Ishikawa (cell line): Measurements from ENCODE around the gene LRGUK.

Experiments
- TCF12 ChIP-seq: IDR thresholded peaks from 2 replicates; pipeline ENCODE4 v1.6.1; 2012; ENCODE audit warnings: low read depth
- YY1 ChIP-seq: IDR thresholded peaks from 2 replicates; pipeline ENCODE4 v1.6.1; 2012; ENCODE audit warnings: low read depth
- TF ChIP-seq, protein P1 (sequence below): IDR thresholded peaks from 2 replicates; pipeline ENCODE4 v1.6.1; 2012

DNA sequence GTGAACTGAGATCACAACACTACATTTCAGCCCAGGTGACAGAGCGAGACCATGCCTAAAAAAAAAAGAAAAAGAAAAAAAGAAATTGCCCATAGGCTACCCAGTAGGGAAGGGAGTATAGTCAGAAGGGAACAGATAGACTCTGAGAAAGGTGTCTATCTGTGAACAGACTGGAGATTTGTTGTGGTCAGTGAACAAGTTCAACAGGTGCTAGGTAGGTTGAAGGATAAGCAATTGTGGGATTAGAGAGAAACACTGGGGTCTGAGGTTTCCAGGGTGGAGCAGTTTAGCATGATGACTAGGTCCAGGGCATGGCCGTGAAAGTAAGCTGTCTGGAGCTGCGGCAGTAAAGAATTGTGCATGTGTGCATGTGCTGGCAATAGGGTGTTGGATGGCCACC, 6.9 kb downstream of the LRGUK start:
- TF ChIP-seq, protein P1, sequence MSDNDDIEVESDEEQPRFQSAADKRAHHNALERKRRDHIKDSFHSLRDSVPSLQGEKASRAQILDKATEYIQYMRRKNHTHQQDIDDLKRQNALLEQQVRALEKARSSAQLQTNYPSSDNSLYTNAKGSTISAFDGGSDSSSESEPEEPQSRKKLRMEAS: no peak
- TF ChIP-seq YY1 (no peak), TCF12 (no peak)
